HG02840 (cell line): ENCODE data around the gene CHML.

ENCODE experiments used
- ATAC-seq: cut with Tn5 transposase; IDR thresholded peaks from one replicate; pipeline ENCODE4 v1.9.1; 2021; ENCODE audit warnings: mild to moderate bottlenecking, moderate library complexity, moderate number of reproducible peaks; ENCODE audit not compliant: unreplicated experiment, low FRiP score

CHML gene

GRCh38 chr1:241646201-241646600 is 6.0 kb upstream of the CHML start:
- no peak for ATAC-seq

DNA sequence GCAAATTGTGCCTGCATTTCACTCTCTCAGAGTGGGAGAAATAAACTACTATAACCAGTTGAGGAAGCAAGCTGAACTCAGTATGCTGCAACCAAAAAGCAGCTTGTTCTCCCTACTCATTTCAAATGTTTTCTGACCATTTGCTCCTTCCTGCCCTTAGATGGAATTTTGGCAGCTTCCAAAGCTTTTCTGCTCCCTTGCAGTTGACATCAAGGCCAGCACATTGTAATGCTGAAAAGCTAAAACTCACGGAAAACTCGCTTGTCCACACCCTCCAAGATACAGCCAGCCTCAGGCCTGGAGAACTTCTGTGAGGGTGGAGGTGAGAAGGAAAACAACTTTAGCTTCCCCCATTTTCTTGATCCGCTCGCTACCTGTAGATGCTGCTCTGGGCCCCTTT is 5.0 kb upstream of the CHML start:
- ATAC-seq: no peak

DNA sequence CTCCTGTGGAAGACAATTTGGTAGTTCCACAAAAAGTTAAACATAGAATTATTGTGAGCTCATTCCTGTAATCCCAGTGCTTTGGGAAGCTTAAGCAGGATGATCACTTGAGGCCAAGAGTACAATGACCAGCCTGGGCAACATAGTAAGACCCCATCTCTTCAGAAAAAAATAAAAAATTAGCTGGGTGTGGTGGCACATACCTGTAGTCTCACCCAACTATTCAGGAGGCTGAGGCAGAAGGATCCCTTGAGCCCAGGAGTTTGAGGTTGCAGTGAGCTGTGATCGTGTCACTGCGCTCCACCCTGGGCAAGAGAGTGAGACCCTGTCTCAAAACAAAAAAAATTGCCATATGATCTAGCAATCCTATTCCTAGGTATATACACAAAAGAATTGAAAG is 4.1 kb upstream of the CHML start:
- no peak for ATAC-seq

DNA sequence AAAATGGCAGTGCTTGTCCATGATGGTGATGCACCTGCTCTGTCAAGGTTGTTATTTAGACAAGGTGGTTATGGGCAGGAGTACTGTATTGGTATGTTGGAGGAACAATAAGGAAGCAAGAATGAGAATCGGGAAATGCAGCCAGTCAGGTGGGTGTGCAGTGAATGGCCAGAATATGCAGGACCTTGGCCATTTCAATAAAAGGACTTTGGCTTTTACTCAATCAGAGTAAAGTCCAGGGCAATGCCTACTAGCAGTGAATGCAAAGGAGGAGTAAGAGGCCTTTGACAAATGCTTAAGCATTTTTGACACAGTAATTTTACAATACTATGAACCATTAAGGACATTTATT is 2.4 kb upstream of the CHML start:
- no peak for ATAC-seq

DNA sequence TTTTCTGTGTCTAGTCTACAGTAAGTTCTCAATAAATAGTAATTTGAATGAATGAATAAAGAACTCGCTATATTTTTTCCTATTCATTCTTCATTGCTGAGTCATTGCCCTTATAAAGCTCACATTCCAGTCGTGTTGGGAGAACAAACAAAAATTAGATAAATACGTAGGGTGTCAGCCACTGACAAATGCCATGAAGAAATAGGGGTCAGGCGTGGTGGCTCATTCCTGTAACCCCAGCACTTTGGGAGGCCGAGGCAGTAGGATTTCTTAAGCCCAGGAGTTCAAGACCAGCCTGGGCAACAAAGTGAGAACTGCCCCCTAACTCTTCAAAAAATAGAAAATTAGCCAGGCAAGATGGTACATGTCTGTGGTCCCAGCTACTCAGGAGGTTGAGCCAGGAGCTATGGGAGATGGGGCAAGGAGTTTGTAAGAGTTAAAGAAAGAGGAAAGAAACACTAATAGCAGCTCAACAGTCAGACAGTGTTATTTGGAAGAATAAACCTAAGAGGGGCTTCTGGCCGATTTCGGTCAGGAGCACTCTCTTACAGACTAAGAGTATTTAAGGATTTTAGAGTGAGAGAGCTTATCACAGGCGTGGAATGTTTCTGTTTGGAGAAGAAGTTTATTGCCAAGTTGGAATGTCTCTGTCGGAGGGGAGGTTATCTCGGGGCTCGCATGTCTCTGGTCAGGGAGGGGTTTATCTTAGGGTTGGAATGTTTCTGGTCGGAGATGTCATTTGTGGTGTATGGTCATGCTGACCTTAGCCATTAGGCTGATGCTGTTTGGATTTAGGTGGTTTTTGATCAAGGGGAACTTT is 1.8 kb upstream of the CHML start:
- ATAC-seq: no peak

DNA sequence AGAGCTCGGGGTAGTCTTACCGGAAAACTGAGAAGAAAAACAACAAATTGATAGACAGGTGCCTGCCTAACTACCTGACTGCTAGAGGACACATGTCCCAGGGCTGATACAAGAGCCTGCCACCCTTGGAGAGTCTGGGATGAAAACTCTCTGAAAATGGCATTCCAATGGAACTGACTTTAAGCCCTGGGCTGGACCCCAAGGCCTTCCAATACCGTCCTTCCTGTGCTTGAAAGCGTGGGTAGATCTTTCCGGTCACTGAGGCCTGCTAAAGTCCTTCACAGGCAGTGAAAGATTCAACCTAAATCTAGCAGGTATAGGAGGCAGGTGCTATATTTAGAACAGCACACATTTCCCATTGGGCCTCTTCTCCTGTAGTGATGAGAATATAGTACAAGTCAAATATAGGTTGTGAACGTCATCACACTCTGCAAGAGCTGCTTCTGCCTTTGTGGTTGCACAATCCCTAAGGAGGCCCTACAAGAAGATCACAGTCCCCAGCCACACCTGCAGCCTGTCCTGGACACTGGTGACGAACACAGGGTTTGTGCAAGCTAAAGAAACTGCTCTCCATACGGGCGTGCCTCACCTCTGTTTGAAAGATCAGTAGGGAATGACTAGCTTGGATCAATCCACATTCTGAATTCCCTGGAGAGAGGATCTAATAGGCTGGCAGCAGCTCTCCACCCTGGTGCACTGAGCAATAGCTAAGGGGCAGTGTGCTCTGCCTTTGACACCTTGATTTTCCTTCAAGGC is 876 bp upstream of the CHML start:
- ATAC-seq: no peak

- no peak for ATAC-seq
Measured at GRCh38 chr1:241639623-241640148, 483 bp downstream of the CHML start.

DNA sequence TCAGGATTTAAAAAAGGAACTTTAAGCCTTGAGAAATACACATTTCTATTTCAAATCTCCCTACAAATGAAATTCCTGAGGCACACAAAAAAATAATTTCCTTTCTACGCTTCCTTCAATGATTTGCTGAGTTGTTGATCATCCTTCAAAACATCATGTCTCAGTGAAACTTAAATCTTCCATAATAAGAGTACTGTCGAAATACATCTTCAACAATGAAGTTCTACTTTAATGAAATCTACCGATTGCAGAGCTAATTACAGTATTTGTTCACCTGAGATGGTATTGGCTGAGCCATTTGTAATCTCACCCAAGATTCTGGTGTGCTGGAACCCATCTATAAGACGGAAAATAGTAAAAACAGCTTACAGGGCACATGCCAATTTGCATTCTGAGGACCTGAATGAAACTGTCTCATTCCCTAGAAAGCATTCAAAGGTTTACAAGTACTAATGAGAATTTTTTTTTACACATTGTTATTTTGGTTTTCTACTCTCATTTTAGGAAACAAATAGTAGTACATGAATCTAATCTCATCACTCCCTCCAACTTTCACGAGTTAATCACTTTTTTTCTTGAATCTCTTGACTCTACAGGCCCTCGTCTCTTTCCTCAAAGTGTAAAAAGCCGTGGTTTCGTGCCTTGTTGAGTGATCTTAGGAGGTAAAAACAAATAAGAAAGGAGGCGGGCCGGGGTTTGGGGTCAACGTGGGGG is 1.1 kb downstream of the CHML start:
- ATAC-seq: peak; percentile 1

DNA sequence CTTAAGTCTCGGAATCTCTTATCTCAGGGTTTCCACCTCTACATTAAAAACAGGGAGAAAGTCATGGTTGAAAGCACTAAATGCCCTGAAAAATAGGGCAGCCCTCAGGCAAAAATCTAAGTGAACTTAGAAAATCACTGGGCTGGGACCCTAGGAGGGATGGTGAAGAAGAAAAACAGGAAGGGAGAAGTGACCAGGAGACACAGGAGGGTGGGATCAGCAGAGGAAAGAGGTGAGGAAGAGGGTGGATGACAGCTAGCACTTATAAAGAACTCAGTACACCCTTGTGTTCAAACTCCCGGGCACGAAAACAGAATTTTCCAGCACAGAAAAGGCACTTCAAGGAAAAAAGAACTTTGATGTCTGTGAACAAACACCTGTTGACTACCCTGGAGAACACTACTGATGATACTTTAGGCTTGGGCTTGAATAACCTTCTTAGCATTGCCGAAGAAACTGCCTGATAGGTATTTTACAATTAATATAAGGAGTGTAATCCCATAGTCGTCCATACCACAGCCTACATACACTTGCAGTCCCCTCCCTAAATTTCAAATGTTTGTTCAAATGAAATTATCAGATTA is 2.0 kb downstream of the CHML start:
- ATAC-seq: no peak

- no peak for ATAC-seq
Measured at GRCh38 chr1:241637604-241638003, 2.6 kb downstream of the CHML start.

DNA sequence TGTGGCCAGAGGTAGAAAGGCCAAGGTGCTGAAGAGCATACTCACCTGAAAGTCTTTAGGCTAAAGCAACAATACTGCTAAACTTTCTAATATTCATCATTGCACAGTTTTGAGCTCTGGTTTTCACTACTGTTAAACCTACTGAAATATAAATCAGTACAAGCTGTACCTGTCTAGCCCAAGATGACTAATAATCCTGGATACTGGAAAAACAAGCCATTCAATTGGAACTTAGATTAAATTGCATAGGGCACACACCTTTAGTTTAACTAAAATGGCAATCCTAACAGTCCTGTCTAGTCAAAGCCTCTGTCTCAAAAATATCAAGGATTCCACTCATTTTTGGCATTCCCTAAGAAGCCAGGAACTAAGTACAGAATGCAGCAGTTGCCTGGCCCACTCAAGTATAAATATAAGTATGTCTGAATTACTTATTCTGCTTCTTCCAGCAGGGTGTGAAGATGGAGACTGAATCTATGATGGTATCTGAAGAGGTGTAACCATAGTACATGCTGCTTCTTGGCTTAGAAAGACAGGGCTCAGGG is 3.1 kb downstream of the CHML start:
- no peak for ATAC-seq

DNA sequence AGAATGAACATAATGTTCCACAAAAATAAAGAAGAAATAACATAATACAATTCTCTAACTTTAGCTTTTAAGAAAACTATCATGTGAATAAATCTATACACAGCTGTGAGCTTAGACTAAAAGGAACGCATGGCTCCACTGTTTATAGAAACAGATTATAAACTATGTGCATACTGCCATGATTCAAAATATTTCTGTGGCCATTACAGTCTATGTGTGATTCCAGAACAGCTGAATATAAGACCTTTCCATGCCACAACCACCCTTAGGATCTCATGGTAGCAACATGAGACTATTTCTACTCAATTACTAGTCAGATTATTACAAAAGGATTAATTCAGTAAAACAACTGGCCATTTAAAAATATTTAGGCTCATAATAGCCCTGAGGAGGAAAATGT is 3.9 kb downstream of the CHML start:
- no peak for ATAC-seq

DNA sequence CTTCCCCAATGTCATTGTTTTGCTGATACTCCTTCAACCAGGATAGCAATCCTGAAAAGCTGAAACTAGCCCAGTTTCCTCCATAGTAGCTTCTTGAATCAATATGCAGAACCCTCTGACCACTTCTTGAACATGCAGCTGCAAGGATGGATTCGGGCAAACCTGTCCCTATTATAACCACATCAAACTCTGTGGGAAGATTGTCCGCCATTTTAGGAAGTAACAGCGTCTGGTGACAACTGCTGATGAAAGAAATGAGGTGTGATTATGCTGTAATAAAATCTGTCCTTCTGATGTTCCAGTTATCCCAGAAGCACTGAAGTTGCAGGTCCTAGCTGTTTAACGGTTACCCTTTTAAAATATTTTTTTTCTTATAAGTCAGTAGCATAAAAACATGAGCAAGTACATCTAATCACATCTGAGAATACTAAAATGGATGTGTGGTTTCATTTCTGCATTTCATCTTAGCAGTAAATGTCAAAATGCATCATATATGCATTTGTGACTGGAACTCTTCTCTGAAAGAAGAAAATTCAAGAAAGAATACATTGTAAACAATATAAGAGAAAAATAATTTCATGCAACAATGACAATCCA is 4.5 kb downstream of the CHML start:
- ATAC-seq: no peak

- no peak for ATAC-seq
Measured at GRCh38 chr1:241632987-241633386, 7.2 kb downstream of the CHML start.

- no peak for ATAC-seq
Measured at GRCh38 chr1:241631674-241632073, 8.5 kb downstream of the CHML start.

- no peak for ATAC-seq
Measured at GRCh38 chr1:241630899-241631298, 9.3 kb downstream of the CHML start.

- no peak for ATAC-seq
Measured at GRCh38 chr1:241630476-241630875, 9.7 kb downstream of the CHML start.

DNA sequence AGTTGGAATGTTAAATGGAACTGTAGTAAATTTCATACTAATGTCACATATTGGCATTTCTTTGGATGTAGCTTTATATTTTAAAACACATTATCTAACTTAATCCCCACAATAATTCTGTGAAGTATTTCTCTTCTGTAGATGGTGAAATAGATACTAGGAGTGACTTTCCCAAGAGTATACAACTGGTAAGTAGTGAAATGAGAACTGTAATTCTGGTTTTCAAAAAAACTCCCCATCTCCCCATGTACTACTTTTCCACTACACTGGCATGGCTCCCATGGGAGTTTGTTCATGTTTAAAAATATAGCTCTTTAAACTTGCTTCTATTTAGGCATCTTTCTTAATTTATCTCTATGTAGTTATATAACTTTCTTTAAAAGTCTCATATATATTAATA is 10.2 kb downstream of the CHML start:
- ATAC-seq: no peak

DNA sequence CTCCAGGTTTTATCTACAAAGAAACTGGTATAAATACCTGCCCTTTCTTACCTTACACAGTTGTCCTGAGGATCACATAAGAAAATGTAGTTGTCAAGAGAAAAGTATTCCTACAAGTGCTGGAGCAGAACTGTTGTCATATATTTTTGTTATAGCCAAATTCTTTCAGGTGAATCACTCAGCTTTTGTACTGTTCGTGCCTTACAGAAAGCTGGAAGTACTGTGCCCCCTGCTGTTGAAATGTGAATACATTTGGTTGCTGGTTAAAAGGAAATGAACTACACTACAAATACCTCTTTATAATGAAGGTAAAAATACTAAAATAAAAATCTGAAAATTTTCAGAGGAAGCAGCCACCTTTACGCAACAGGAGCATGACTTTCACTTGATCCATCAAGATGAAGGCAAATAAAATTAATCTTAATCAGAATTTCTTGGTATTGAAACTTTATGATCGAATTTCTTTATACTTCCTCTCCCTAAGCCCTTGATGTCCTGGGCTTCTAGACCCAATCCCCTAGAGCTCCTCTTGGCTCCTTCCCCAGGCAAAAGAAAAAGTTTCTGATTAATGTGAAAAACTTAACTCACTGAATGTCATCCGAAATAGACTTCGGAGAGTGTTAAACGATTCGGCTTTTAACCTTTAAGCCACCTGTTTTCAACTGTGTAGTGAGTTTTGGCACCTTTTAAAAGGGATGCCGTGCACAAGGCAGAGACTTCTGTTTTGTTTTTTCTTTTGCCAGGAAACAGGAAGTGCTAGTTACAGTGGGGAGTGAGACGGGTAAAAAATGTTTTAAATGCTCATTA is 12.5 kb downstream of the CHML start:
- ATAC-seq: peak; percentile 66
